ENCODE results near the gene CCSER1. TPM values are rescaled to one million over a fixed set of nuclear protein-coding genes. Genes with fewer than 3 reads are reported as not detected.
"Not testable (repeated sequence)": the region's sequence is repeated elsewhere in the genome, so short reads cannot be mapped to it uniquely, and the experiment has no call there.

CCSER1 gene
- total and polyA plus RNA-seq, 2 experiments from 2014 or later, result not detected

DNA sequence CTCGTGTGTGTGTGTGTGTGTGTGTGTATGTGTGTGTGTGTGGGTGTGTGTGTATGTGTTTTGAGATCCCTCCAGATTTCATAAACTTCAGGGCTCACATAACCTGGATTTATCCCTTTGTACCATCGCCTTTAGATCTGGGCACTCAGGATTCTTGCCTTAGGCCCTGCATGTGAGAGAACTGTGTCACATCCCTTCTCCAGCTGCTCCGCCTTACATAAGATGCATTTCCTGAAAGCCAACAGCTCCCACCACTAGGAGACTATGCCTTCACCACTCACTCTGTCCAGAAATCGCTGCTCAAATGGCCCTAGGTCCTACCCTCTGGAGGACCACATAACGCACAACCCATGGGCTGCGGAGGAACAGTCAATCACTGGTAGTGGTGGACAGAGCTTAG is 348.8 kb downstream of the CCSER1 start:
- H3K9me2 ChIP-seq (ENCODE audit: insufficient read depth), result no peaks in the 10 kb centered on the region
- H4K20me1 ChIP-seq (ENCODE audit: insufficient read depth), result no peaks in the 10 kb centered on the region
- H3K36me3 ChIP-seq (ENCODE audit: low read depth), result no peaks in the 10 kb centered on the region
- no peak overlapping the region for H2AFZ ChIP-seq
- H3K27ac ChIP-seq, result no peak overlapping the region
- TF ChIP-seq EZH2phosphoT487 (IDR thresholded peaks at IDR 0.05; ENCODE audit: insufficient read depth, low read depth) (no peak), EZH2 (IDR thresholded peaks at IDR 0.05; ENCODE audit: insufficient read depth, poor library complexity, severe bottlenecking) (no peak)
- H3K79me2 ChIP-seq (ENCODE audit: insufficient read depth), result no peaks in the 10 kb centered on the region
- DNase-seq, result no peak
- H3K4me1 ChIP-seq (ENCODE audit: insufficient read depth), result no peaks in the 10 kb centered on the region
- no peaks in the 10 kb centered on the region for H3K27me3 ChIP-seq (replicated peaks; ENCODE audit: insufficient read depth)
- H3K9me3 ChIP-seq (ENCODE audit: low read depth), result no peaks in the 10 kb centered on the region
- WGBS, 2 experiments (ENCODE audit: low coverage in 1 of 2, low lambda C conversion rate in 2 of 2, missing lambda C conversion rate in 2 of 2), result 37 to 39% methylated on average over 6 of the region's 6 CpGs
- no peak overlapping the region for H3K4me3 ChIP-seq
- no peak overlapping the region for H3K9ac ChIP-seq
- in situ Hi-C loops (cut with MboI), result no loop called here
- H3K4me2 ChIP-seq (ENCODE audit: unreplicated experiment), result no peak overlapping the region
- no peaks in the 10 kb centered on the region for H3F3A ChIP-seq (ENCODE audit: insufficient read depth)

DNA sequence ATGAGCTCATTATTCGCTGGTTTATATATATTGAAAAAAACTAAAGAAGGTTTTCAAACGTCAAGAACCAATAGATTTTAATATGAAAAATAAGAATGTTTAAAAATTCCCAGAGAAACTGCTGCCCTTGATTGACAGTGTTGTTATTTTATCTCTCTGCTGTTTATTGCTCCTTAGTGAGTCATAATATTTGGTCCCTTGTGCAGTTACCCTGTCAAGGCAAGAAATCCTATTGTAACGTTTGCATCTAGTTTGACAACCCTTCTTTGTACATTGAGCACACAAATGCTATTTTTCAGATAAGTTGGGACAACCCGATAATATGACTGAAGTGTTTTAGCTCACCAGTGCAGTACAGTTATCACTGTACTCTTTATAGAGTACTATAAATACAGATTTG is 349.4 kb downstream of the CCSER1 start:
- Histone ChIP-seq H3K9me3 (ENCODE audit: low read depth) (no peaks in the 10 kb centered on the region), H3K4me3 (no peak overlapping the region), H3F3A (ENCODE audit: insufficient read depth) (no peaks in the 10 kb centered on the region), H4K20me1 (ENCODE audit: insufficient read depth) (no peaks in the 10 kb centered on the region), H3K79me2 (ENCODE audit: insufficient read depth) (no peaks in the 10 kb centered on the region), H3K9ac (no peak overlapping the region), H2AFZ (no peak overlapping the region), H3K4me2 (ENCODE audit: unreplicated experiment) (no peak overlapping the region), H3K4me1 (ENCODE audit: insufficient read depth) (no peaks in the 10 kb centered on the region), H3K27me3 (replicated peaks; ENCODE audit: insufficient read depth) (no peaks in the 10 kb centered on the region), H3K27ac (no peak overlapping the region), H3K9me2 (ENCODE audit: insufficient read depth) (no peaks in the 10 kb centered on the region), H3K36me3 (ENCODE audit: low read depth) (no peaks in the 10 kb centered on the region)
- TF ChIP-seq EZH2 (IDR thresholded peaks at IDR 0.05; ENCODE audit: insufficient read depth, poor library complexity, severe bottlenecking), result no peak
- no peak for TF ChIP-seq EZH2phosphoT487 (IDR thresholded peaks at IDR 0.05; ENCODE audit: insufficient read depth, low read depth)
- DNase-seq, result no peak
- WGBS, 2 experiments (ENCODE audit: low coverage in 1 of 2, low lambda C conversion rate in 2 of 2, missing lambda C conversion rate in 2 of 2), result 15 to 18% methylated on average over 4 of the region's 4 CpGs
- in situ Hi-C loops (cut with MboI), result no loop called here

DNA sequence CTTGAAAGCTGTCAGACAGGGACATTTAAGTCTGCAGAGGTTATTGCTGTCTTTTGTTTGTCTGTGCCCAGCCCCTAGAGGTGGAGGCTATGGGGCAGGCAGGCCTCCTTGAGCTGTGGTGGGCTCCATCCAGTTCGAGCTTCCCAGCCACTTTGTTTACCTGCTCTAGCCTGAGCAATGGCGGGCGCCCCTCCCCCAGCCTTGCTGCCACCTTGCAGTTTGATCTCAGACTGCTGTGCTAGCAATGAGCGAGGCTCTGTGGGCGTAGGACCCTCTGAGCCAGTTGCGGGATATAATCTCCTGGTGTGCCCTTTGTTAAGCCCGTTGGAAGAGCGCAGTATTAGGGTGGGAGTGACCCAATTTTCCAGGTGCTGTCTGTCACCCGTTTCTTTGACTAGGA is 357.7 kb downstream of the CCSER1 start:
- H3K36me3 ChIP-seq (ENCODE audit: low read depth); H3K4me3 ChIP-seq; in situ Hi-C loops (cut with MboI); H3K9me2 ChIP-seq (ENCODE audit: insufficient read depth); H3K4me2 ChIP-seq (ENCODE audit: unreplicated experiment); H4K20me1 ChIP-seq (ENCODE audit: insufficient read depth); H3F3A ChIP-seq (ENCODE audit: insufficient read depth); H3K27me3 ChIP-seq (replicated peaks; ENCODE audit: insufficient read depth); H3K4me1 ChIP-seq (ENCODE audit: insufficient read depth); H3K9me3 ChIP-seq (ENCODE audit: low read depth); H2AFZ ChIP-seq; H3K9ac ChIP-seq; H3K79me2 ChIP-seq (ENCODE audit: insufficient read depth); DNase-seq; H3K27ac ChIP-seq: not testable (repeated sequence)
- 32 to 42% methylated on average over 9 of the region's 9 CpGs for WGBS, 2 experiments (ENCODE audit: low coverage in 1 of 2, low lambda C conversion rate in 2 of 2, missing lambda C conversion rate in 2 of 2)

DNA sequence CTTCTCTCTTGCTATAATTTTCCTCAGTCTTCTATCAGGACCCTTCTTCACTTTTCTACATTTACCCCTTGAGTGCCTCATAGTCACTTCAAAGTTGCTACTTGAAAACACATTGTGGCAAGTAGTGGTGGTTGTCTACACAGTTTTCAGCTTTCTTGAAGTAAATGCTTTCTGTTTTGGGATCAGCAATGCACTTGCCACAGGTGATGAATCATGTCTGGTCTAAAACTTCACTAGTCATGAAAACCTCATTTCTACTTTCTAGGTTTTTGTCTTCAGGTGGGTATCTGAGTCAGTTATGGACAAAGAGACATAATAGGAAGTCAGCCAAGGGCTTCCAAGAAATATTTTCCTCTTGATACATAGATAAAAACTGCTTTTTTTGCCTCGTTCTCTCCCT is 359.2 kb downstream of the CCSER1 start:
- DNase-seq, result no peak
- TF ChIP-seq EZH2 (IDR thresholded peaks at IDR 0.05; ENCODE audit: insufficient read depth, poor library complexity, severe bottlenecking) (no peak), EZH2phosphoT487 (IDR thresholded peaks at IDR 0.05; ENCODE audit: insufficient read depth, low read depth) (no peak)
- Histone ChIP-seq H3K27ac (no peak overlapping the region), H4K20me1 (ENCODE audit: insufficient read depth) (no peaks in the 10 kb centered on the region), H2AFZ (no peak overlapping the region), H3K79me2 (ENCODE audit: insufficient read depth) (no peaks in the 10 kb centered on the region), H3K9ac (no peak overlapping the region), H3K4me3 (no peak overlapping the region), H3K9me3 (ENCODE audit: low read depth) (no peaks in the 10 kb centered on the region), H3K4me2 (ENCODE audit: unreplicated experiment) (no peak overlapping the region), H3K9me2 (ENCODE audit: insufficient read depth) (no peaks in the 10 kb centered on the region), H3F3A (ENCODE audit: insufficient read depth) (no peaks in the 10 kb centered on the region), H3K27me3 (replicated peaks; ENCODE audit: insufficient read depth) (no peaks in the 10 kb centered on the region), H3K4me1 (ENCODE audit: insufficient read depth) (no peaks in the 10 kb centered on the region), H3K36me3 (ENCODE audit: low read depth) (no peaks in the 10 kb centered on the region)
- in situ Hi-C loops (cut with MboI), result no loop called here
- WGBS, 2 experiments (ENCODE audit: low coverage in 1 of 2, low lambda C conversion rate in 2 of 2, missing lambda C conversion rate in 2 of 2), result 0 to 5% methylated on average over 1 of the region's 1 CpG

DNA sequence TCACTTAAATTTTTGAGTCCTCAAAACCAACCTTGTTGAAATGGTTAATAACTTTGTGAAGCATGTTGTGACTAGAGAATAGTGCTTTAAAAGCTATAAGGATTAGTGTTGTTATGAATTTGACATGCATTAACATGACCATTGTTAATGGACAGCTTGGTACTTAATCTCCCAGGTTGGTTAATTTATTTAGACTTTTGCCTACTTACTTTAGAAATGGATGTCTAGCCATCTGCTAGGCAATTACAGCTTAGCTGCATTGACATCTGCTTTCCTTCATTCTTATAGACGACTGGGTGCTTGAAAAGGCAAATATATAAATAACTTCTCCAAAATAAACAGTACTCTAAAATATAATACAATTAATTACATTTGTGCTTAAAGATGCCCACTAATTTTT is 368.0 kb downstream of the CCSER1 start:
- no peak overlapping the region for H2AFZ ChIP-seq
- DNase-seq, result no peak

More for the DNA sequence above, 368.0 kb downstream of the CCSER1 start:
- Histone ChIP-seq H4K20me1 (ENCODE audit: insufficient read depth) (no peaks in the 10 kb centered on the region), H3K4me3 (no peak overlapping the region), H3K9ac (no peak overlapping the region), H3K79me2 (ENCODE audit: insufficient read depth) (no peaks in the 10 kb centered on the region), H3F3A (ENCODE audit: insufficient read depth) (no peaks in the 10 kb centered on the region), H3K27ac (no peak overlapping the region), H3K9me3 (ENCODE audit: low read depth) (no peaks in the 10 kb centered on the region), H3K27me3 (replicated peaks; ENCODE audit: insufficient read depth) (no peaks in the 10 kb centered on the region), H3K4me1 (ENCODE audit: insufficient read depth) (no peaks in the 10 kb centered on the region), H3K9me2 (ENCODE audit: insufficient read depth) (no peaks in the 10 kb centered on the region), H3K4me2 (ENCODE audit: unreplicated experiment) (no peak overlapping the region), H3K36me3 (ENCODE audit: low read depth) (no peaks in the 10 kb centered on the region)
- WGBS, 2 experiments (ENCODE audit: low coverage in 1 of 2, low lambda C conversion rate in 2 of 2, missing lambda C conversion rate in 2 of 2), result 3 to 5% methylated on average over 1 of the region's 1 CpG
- in situ Hi-C loops (cut with MboI), result no loop called here
- TF ChIP-seq EZH2 (IDR thresholded peaks at IDR 0.05; ENCODE audit: insufficient read depth, poor library complexity, severe bottlenecking), result no peak
- TF ChIP-seq EZH2phosphoT487 (IDR thresholded peaks at IDR 0.05; ENCODE audit: insufficient read depth, low read depth), result no peak

All from GM23248 (cell line).